Measurements from ENCODE around the gene POU2AF1.

Gene POU2AF1

DNA sequence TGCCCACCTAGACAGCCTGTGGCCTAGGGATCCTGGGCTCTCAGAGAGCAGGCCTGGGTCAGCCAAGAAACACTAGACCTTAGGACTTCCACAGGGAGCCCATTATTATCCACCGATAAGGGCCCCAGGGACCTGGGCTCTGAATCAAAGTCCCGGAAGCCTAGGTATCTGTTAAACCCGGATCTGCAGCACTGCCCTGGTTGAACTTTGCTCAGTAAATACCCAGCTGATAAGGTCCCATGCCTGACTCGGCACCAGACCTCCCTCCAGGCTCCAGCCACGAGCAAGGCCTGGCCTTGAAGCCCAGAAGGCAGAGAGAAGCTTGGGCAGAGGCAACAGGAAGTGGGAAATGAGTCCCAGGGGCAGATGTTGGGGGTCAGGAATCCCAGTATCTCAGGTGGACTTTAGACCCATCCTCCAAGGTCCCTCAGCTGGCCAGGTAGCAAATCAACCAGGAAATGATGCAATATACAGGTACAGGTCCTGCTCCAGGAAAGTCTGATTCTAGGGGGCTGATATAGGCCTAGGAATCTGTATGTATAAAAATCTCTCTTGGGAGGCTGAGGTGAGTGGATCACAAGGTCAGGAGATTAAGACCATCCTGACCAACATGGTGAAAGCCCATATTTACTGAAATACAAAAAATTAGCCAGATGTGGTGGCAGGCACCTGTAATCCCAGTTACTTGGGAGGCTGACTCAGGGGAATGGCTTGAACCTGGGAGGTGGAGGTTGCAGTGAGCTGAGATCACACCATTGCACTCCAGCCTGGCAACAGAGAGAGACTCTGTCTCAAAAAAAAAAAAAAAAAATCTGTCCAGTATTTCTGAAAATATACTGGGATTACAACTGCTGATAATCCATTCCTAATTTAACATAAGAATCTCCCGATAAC lies 18.7 kb downstream of the POU2AF1 start:
- no peak for DNase-seq

DNA sequence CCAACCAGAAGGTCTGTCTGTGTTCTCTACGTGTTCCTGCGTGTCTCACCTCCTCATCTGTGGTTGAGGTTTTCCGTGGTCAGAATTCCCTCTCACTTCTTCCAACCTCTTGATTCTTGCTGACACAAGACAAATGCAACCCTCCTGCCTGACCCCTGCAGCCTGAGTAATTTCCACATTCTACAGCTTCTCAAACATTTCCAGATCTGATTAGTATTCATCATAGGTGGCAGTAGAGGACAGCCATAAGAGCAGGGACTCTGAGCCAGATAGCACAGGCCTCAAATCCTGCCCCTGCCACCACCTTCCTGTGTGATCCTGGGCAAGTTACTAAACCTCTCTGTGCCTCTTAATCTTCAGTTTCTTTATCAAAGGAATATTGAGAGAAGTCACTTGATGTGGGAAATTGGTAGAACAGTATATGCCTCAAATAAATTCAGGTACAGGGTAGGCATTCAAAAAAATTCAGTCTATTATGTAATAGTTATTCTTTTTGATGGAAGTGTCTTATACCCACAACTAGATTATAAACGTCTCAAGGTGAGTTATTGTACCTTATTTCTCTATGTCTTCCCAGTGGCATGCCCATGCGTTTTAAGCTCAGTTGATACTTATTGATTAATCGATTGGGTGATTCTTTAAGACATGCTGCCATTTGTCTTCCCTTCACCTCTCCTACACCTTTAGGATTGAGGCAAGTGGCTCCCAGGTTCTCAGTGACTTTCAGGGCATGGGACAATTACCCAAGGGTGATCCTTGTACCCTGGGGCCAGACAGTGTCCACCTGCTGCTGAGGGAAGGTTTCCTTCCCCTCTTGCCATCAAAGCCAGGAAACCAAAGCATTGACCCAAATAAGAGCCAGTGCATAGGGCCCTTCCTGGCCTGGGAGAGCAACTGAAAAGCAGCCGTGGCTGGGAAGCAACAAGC lies 19.6 kb downstream of the POU2AF1 start:
- DNase-seq: no peak

DNA sequence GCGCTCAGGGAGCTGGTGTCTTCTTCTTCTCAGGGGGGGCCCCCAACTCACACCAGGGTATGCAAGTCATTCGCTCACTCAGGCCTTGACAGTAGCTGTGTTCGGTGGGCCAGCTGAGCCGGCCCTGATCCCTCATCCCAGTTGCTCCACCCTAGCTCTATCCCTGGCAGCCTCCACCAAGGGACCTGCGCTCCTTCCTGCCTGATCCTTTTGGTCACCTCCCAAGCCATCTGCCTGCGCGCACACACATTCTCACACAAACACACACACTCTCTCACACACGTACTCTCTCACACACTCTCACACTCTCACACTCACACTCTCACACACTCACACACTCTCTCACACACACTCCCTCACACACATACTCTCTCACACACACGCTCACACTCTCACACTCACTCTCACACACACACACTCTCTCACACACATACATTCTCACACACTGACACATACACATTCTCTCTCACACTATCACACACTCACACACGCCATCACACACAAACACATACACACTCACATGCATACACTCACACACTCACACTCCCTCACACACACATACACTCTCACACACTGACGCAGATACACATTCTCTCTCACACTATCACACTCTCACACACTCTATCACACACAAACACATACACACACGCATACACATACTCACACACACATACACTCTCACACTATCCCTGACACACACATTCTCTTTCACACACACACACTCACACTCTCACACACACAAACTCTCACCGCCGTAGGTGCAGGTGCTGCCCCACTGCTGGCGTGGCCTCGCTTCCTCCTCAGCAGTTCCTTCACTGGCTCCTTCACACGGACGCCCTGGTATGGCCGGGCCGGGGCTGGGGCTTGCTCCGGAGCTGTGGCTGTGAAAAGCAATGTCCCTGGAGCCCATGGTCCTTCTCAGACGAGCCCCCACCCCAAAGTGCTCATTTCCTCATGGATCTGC lies 20.8 kb downstream of the POU2AF1 start:
- DNase-seq: no peak

DNA sequence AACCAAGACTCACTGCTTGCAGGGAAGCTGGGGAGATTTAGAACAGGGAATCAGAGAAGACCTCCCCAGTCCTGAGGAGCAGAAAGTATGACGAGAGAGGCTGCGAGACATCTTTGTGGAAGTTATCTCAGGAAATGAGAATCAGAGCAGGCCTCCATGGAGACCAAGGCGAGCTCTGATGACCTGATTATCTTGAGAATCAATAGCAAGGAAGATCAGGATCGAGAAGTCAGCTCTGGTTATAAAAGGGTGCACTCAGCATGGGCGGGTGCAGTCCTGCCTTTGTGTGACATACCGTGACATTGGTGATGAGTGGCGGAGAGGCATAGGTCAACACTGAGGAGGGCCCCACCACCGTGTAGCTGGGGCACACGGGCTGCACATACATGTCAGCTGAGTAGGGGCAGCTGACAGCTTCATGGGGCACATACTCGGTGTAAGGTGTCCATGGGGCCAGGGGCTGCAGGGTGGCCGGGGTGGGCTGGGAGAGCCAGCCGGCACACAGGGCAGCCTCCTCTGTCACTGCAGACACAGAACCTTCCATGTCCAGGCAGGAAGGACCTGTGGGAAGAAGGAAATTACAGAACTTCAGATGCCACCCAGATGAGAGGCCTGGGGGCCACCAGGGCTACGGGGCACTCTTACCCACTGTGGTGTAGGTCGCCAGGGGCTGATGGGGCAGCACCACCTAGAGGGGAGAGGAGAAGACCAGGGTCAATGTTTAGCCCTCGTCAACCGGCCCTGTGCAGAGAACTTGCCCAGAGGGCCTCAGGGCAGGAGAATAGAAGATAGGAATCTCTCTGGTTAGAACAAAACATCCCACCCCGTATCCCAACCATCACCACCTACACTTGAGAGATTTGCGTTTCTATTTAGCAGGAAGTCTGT lies 21.7 kb downstream of the POU2AF1 start:
- no peak for DNase-seq

DNA sequence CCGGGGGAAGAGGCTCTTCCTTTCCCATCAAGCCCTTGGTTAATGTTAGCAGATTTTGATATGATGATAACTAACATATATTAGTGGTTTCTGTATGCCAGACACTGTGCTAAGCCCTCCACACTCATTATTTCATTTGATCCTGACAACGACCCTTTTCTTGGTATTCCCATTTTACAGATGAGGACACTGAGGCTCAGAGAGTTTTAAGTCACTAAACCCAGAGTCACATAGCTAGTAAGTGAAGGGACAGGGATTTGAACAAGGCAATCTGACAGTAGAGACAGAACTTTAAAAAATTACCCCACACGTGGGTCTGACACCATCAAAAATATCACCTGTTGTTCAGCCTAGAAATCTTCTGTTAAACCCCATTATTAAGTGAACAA lies 22.4 kb downstream of the POU2AF1 start:
- DNase-seq: no peak

DNA sequence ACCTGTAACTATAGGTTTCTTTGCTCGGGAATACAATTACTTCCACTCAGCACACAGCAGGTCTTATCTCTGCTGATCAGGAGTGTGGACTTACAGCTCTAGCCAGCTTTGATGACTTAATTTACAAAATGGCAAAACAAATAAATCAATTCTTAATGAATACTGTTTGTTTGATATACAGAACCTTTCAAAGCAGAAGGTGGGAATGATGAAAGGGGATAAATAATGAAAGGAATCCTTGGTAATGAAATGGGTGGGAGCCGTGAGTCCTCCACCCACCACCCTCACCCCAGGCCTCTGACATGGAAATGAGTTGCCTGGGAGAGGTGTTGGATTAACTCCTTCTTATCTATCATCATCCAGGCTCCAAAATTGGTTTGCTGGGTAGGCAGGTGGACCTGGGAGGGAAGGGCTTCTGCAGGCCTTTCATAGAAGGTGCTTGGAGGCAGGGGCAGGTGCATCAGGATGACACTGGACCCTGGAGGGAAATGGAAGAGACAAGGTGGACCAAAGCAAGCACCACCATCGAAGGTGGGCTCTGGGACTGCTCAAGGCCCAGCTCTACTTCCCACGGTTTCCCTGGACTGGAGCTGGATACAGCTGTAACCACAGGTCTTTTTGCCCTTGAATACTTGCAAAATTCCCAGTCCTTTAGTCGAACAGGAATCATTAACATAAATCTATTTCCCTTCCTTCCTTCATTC lies 23.0 kb downstream of the POU2AF1 start:
- DNase-seq: no peak

DNA sequence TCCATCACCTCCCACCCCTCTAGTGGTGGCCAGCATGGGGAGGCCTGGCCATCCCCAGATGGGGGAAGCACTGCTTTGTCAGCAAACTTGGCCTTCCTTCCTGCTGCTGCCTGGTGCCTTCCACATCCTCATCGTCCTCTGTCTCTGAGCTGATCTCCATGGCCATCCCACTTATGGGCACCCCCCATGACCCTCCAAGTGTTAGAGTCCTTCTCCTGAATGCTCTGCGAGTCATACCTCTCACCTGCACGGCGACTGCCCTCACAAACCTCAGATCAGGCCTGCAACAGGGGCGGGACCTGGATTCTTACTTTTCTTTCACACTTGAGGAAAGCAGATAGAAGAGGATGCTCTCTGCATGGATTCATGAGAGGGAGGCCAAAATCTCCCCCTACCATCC lies 24.0 kb downstream of the POU2AF1 start:
- no peak for DNase-seq

DNA sequence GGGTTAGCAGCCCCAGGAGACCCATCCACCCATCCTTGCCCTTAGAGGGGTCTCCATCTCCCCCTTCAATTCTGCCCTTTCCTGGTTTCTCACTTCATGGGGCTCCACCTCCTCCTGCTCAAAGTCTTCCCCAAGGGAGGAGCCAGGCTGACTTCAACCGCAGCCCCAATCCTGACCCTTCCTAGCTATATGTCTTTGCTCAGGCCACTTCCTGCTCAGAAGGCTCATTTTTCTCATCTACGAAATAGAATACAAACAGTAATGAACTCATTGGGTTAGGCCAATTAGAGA lies 24.5 kb downstream of the POU2AF1 start:
- no peak for DNase-seq

DNA sequence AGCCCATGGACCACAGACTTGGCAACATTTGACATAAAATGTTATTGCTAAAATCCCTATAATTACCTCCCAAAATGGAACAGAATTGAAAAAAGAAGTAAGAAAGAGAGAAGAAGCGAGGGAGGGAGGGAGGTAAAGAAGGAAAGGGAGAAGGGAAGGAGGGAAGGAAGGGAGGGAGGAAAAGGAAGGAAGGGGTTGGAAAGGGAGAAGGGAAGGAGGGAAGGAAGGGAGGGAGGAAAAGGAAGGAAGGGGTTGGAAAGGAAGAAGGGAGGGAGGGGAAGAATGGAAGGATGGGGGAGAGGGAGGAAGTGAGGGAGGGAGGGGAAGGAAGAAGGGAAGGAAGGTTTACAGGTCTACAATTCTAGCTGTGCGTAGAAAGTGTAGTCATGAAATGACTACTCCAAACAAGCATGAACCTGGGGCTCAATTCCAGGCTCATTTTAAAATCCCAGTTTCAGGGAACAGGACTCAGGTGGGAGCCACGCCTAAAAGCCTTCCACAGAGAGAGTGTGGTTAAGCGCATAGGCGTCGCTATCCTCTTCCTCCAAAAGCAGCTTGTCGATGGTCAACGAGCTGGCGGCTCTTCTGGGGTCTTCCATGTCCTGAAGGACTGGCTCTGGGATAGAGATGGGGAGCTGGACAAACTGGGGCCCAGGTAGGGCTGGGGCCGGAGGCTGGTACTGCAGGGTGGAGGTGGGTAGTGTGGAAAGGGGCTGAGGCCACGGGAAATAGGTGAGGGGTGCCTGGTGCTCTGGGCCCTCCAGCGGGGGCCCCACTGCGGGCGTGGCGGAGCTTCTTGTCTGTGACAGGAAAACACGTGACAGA lies 25.1 kb downstream of the POU2AF1 start:
- no peak for DNase-seq

DNA sequence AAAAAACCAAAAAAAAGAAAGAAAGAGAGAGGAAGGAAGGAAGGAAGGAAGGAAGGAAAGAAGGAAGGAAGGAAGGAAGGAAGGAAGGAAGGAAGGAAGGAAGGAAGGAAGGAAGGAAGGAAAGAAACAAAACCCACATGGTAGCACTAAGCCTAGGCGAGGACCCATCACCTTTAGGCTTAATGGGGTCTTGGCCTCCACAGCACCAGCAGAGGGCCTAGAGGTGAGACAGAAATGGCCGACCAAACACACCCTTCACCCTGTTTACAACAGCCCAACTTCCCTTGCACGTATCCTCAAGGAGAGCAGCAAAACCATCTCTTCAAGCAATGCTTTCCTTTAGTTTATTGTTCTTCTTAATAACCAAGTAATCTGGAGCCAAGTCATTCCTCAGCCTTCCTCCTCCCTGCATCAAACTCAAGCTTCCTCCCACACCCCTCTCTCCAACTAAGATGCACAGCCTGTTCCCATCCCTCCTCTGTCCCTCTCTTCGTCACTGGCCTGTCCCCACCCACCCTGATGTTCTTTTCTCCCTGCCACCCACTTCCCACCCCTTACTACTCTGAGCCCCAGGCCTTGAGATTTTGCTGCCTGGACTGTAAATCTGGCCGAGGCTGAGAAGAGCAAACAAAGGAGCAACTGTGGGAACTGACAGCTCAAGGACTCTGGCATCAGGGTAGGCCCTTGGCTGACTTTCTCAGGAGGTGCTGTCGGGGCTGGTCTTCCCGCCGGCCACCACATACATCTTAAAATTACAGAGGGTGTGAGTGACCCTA lies 26.0 kb downstream of the POU2AF1 start:
- no peak for DNase-seq

DNA sequence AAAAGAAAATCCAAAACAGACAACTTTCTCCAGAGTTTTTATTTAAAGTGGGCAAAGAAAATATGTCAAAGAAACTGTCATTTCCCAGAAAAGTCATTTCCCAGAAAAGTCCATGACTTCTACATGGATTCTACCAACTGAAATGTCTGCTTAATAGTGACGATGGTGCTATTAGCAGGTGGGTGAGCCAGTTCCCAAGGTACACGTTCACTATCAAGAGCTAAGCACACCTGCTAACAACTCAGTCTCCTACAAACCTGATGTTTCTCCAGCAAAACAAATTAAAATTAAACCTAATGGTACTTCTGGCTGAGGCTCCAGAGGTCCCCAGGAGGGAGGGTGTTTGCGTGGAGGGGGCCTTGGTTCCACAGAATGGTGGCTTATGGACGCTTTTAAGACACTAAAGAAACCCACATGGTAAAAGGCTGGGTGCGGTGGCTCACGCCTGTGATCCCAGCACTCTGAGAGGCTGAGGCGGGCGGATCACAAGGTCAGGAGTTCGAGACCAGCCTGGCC lies 26.8 kb downstream of the POU2AF1 start:
- no peak for DNase-seq

DNA sequence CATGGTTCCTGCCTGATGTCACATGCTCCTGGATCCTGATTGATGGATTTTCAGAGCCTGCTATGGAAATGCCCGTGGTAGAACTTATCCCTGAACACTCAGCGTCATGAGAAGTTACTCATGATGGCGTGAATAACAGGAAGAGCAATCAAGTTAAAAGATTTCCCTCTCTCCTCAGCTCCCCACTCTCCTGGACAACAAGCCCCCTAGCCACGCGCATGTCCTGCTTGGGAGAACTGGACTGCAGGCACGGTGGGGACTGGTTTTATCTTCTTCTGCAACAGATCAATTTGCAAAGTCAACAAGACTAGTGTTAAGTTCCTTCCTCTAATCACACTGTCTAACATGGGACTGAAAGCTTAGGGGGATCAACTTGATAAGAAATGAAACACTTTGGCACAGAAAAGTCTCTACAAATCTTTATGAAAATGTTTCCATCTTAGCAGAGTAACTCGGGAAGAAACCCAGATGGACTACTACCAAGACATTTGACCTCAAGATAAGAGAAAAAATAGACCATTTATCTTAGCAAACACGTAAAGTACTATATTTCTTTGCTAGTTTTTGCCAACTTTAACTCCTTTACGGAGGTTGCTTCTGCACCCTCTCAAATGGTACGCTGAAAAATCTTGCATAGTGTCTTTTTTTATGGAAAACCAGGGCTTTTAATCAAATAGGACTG lies 27.6 kb downstream of the POU2AF1 start:
- no peak for DNase-seq

DNA sequence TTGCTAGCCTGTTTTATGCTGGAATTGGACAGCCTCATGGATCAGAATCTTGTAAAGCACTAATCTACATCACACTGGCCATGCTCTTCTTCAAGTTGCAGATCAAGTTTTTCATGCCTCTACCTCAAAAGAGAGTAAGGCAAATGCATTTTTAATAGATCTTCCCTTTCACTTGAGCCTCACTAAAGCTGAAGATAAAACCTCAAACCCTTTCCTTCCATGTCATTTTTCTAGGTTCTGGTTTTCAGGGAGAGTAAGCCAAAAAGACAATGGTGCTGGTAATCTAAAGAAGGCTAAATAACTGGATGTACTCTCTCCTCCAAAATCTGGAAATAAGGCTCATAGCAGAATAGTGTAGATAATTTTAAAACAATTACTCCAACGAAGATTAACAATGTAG lies 28.3 kb downstream of the POU2AF1 start:
- DNase-seq: no peak

DNA sequence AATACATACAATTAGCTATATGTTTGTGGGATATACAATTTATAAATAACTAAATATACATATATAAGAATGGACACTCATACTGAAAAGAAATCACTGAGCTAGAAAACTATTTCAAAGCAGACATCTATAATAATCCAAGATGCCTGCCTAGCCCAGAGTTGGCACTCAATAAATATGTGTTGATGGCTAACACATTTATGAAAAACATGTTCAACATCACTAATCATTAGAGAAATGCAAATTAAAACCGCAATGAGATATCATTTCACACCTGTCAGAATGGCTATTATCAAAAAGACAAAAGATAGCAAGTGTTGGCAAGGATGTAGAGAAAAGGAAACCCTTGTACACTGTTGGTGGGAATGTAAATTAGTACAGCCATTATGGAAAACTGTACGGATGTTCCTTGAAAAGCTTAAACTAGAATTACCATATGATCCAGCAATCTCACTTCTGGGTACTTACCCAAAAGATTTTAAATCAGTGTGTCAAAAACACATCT lies 29.8 kb downstream of the POU2AF1 start:
- no peak for DNase-seq

DNA sequence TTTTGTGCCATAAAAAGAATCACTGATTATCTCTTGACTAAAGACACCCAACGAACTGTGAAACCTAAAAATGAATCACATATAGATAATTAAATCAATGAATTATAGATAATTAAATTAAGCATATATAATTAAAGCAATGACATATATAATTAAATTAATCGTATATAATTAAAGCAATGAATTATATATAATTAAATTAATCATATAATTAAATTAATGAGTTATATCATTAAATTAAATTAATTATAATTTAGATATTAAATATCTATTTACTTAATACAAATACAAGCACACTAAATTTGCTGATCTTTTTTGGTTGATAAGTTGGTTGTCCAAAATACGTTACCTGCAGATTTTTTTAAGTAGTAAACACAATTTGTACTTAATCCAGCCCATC lies 30.9 kb downstream of the POU2AF1 start:
- no peak for DNase-seq

DNA sequence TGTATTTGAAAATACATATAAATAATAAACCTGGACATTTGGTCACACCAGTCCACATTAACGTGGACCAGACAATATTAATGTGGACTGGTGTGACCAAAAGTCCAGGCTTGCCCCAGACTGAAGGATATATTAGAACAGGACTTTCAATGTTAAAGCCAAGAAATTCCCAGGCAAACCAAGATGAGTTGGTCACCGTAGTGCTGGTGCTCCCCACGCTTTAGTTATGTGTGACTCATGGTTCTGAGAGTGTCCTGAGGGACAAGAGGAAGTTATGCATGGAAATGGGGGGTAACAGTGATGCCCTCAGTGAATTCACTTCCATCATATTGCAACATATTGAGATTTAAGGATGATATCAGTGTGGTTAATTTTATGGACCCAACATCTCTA lies 31.4 kb downstream of the POU2AF1 start:
- peak; percentile 22 to 64 for DNase-seq

DNA sequence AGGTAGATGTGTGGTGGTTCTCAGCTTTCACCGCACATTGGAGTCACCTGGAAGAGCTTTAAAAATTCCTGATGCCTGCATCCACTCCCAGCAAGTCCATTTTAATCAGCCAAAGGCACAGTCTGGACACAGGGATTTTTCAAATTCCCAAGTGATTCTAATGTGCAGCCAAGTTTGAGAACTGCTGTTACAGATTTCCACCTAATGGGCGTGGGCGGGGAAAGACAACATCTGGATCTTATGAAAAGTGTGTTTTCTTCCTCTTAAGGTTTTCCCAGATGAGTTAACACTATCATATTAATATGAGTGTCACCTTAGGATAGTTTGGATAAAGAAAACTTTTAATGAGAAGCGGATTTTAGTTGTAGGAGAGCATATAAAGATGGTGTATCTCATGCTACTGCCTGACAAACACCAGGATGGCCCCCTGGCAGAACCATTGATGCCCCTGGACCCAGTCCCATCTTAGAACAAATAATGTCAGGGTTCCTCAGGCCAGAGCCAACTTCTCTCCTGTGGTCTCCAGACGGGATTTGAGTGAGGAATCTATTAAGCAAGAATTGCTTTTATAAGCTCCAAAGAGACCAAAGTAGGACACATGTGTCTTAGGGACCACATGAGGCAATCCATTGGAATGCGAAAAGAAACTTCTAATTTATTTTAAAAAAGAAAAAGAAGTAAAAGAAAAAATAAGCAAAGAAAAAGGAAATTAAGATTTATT lies 31.9 kb downstream of the POU2AF1 start:
- peak in 1 of 2 donors; percentile 5 for DNase-seq

DNA sequence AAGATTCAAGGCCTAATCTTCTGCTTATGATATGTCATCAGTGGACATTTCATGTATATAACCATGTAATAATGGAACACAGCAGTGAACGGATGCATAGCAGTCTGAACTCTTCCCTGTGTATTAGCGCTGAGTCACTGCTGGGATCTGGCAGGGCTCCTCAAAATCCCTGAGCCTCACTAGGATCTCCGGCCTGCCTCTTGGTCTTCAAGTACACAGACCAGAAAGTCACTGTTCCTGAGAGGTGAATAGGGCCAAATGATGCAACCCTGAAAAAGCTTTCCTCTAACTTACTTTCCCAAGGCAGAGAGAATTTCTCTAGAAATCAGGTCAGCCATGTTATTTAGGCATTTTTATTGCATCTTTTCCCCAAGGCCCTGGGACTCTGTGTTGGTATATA lies 35.0 kb downstream of the POU2AF1 start:
- DNase-seq: no peak
